K562 (cell line): ENCODE data around the gene SH3BP5L. TPM values are rescaled to one million over a fixed set of nuclear protein-coding genes. Genes with fewer than 3 reads are reported as not detected.
A peak's percentile ranks its signal among the peaks of the same experiment; 100 is the strongest.

Experiments used
- CHD4 ChIP-seq: fragments of 200-600 bp; sonication (generic); IDR thresholded peaks from 3 replicates; pipeline ENCODE4 v1.6.1; 2012; ENCODE audit warnings: low read depth, mild to moderate bottlenecking, mixed read lengths, low read length, inconsistent platforms; ENCODE audit not compliant: insufficient read depth, insufficient replicate concordance, poor library complexity, severe bottlenecking
- CREM ChIP-seq: IDR thresholded peaks from 2 replicates; pipeline ENCODE4 v1.6.1; 2014; ENCODE audit warnings: antibody characterized with exemption, low read depth
- DPF2 ChIP-seq: fragments of 450-650 bp; IDR thresholded peaks from 2 replicates; pipeline ENCODE4 v1.6.1; 2016
- EWSR1 ChIP-seq: fragments of 450-650 bp; IDR thresholded peaks from 2 replicates; pipeline ENCODE4 v1.6.1; 2018; ENCODE audit warnings: borderline replicate concordance, mild to moderate bottlenecking, low read depth, moderate library complexity; ENCODE audit not compliant: partially characterized antibody
- HMBOX1 ChIP-seq: sonication (generic); IDR thresholded peaks from 2 replicates; pipeline ENCODE4 v1.6.1; 2016
- KDM5B ChIP-seq: fragments of 200-600 bp; sonication (generic); IDR thresholded peaks from 2 replicates; pipeline ENCODE4 v1.6.1; 2012; ENCODE audit warnings: low read depth, mild to moderate bottlenecking, moderate library complexity, low read length, control low read depth, inconsistent platforms; ENCODE audit not compliant: insufficient replicate concordance
- MCM2 ChIP-seq: fragments of 450-650 bp; IDR thresholded peaks from 2 replicates; pipeline ENCODE4 v1.6.1; 2017; ENCODE audit warnings: low read depth, mild to moderate bottlenecking
- MCM3 ChIP-seq: fragments of 450-650 bp; IDR thresholded peaks from 2 replicates; pipeline ENCODE4 v1.6.1; 2016
- MGA ChIP-seq: fragments of 450-650 bp; IDR thresholded peaks from 2 replicates; pipeline ENCODE4 v1.6.1; 2016; ENCODE audit warnings: mild to moderate bottlenecking, moderate library complexity
- NCOA6 ChIP-seq: fragments of 450-650 bp; IDR thresholded peaks from 2 replicates; pipeline ENCODE4 v1.6.1; 2017; ENCODE audit warnings: mild to moderate bottlenecking
- POLR2A ChIP-seq: fragments of 450-650 bp; conservative IDR thresholded peaks from 2 replicates; pipeline ENCODE4 v1.6.1; 2016
- RB1 ChIP-seq: fragments of 450-650 bp; IDR thresholded peaks from 2 replicates; pipeline ENCODE4 v1.6.1; 2017; ENCODE audit warnings: low read depth, mild to moderate bottlenecking
- STAT5B ChIP-seq: fragments of 250-450 bp; sonication (Bioruptor Pico); IDR thresholded peaks from 2 replicates; pipeline ENCODE4 v1.8.0; 2021; ENCODE audit warnings: mild to moderate bottlenecking, inconsistent platforms
- TCF7L2 ChIP-seq: fragments of 150-350 bp; IDR thresholded peaks from 2 replicates; pipeline ENCODE4 v1.6.1; 2016; ENCODE audit warnings: low read depth, mild to moderate bottlenecking, low read length, moderate library complexity
- XRCC5 ChIP-seq: fragments of 200-400 bp; formaldehyde crosslinking; IDR thresholded peaks from 2 replicates; pipeline ENCODE4 v1.6.1; 2017; ENCODE audit warnings: low read depth, mild to moderate bottlenecking, low read length
- ZNF23 ChIP-seq: fragments of 250-450 bp; sonication (Bioruptor Pico); IDR thresholded peaks from 2 replicates; pipeline ENCODE4 v1.4.0; 2020; ENCODE audit warnings: mild to moderate bottlenecking
- polyA plus RNA-seq, 8 experiments: library from polyadenylated mRNA; depleted of rRNA in 4 of 8; stranded (reverse) in 5 of 8; unstranded in 3 of 8; fragments of >200 nt; fragmentation: Nextera tagmentation in 2 of 8; fragmentation: Illumina TruSeq in 1 of 8; extraction: Ambion mirVana in 2 of 8; extraction: Trizol in 1 of 8; gene quantifications; 2 replicates each; pipeline versions ENCODE4 v1.2.1 to v1.2.3, GENCODE V29; 2011 to 2014; ENCODE audit warnings: inconsistent platforms in 1 of 8, missing spikeins in 1 of 8
- total RNA-seq, 7 experiments: library from RNA; depleted of rRNA in 6 of 7; stranded (reverse); fragments of >200 nt in 6 of 7; fragmentation: Illumina TruSeq in 2 of 7; extraction: Trizol in 2 of 7; gene quantifications; 2 replicates each; pipeline versions ENCODE4 v1.2.1 to v1.2.3, GENCODE V29; 2011 to 2021; ENCODE audit warnings: low replicate concordance in 1 of 7

The SH3BP5L gene
- total and polyA plus RNA-seq, 9 of the 15 experiments (the other 6 are each of a cell fraction or from before 2014, with no cell fraction given): 1.9 to 26.5 (median 15.8) TPM

- TF ChIP-seq HMBOX1: no peak
- TF ChIP-seq KDM5B: peak; percentile 92
- no peak for TF ChIP-seq STAT5B
- TF ChIP-seq RB1: peak; percentile 71; the same call in 1 of the 2 replicates
- no peak for TF ChIP-seq NCOA6
- no peak for TF ChIP-seq MCM2
- TF ChIP-seq CREM: 0 out of 2 replicates have a peak, but pooled peaks have one; percentile 48
- peak; percentile 97 for TF ChIP-seq POLR2A
- TF ChIP-seq DPF2: peak; percentile 34; the same call in 1 of the 2 replicates
- TF ChIP-seq CHD4: no peak
- no peak for TF ChIP-seq TCF7L2
- TF ChIP-seq MCM3: no peak
- TF ChIP-seq XRCC5: no peak
- no peak for TF ChIP-seq EWSR1
- peak; percentile 39; the same call in 1 of the 2 replicates for TF ChIP-seq ZNF23 (CRISPR knock-in tag)
- peak; percentile 84 for TF ChIP-seq MGA
Measured at GRCh38 chr1:248858891-248859889, 33.5 kb upstream of the SH3BP5L start, which contains the start of gene ZNF692 (continued).
